ENCODE results near the gene PDE8A.

DNA sequence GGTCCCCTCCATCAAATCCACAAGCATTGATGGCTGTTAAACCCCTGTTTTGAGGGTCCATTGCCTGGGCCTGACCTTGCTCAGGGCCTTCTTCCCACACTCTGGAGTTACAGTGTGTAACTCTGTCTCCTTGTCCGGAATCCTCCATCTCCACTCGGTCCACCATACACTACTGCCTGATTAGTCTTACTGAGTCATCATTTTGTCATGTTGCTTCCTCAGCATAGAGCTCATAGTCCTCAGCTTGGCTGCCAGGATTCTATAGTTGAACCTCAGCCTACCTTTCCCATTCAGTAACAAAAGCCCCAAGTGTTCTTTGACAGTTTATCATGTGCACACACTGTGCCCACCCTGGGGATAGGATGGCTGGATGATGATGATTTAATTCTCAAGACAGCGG, 113.0 kb downstream of the PDE8A start:
- TF ChIP-seq, protein P1, sequence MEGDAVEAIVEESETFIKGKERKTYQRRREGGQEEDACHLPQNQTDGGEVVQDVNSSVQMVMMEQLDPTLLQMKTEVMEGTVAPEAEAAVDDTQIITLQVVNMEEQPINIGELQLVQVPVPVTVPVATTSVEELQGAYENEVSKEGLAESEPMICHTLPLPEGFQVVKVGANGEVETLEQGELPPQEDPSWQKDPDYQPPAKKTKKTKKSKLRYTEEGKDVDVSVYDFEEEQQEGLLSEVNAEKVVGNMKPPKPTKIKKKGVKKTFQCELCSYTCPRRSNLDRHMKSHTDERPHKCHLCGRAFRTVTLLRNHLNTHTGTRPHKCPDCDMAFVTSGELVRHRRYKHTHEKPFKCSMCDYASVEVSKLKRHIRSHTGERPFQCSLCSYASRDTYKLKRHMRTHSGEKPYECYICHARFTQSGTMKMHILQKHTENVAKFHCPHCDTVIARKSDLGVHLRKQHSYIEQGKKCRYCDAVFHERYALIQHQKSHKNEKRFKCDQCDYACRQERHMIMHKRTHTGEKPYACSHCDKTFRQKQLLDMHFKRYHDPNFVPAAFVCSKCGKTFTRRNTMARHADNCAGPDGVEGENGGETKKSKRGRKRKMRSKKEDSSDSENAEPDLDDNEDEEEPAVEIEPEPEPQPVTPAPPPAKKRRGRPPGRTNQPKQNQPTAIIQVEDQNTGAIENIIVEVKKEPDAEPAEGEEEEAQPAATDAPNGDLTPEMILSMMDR (IDR thresholded peaks at IDR 0.05) = no peak
- TF ChIP-seq EZH2 (IDR thresholded peaks at IDR 0.05) = no peak
- no peak for TF ChIP-seq EZH2phosphoT487 (IDR thresholded peaks at IDR 0.05)

All from neural progenitor cell (in vitro differentiated cells).